PC-9 (cell line): ENCODE results near the gene SHMT1.

Experiments
- CTCF ChIP-seq: fragments of 200-600 bp; sonication (generic); conservative IDR thresholded peaks from 2 replicates; pipeline ENCODE4 v1.6.1; 2017; ENCODE audit warnings: mixed run types, antibody characterized with exemption, mild to moderate bottlenecking, moderate library complexity
- EZH2 ChIP-seq: fragments of 200-600 bp; sonication (generic); IDR thresholded peaks from 2 replicates; pipeline ENCODE4 v1.8.0; 2017; ENCODE audit warnings: antibody characterized with exemption, low read depth

GRCh38 chr17:18368946-18369345 is 5.6 kb upstream of the SHMT1 start:
- TF ChIP-seq CTCF (no peak), EZH2 (no peak)
